Measurements from ENCODE around the gene JMJD1C. TPM values are rescaled to one million over a fixed set of nuclear protein-coding genes. Genes with fewer than 3 reads are reported as not detected.

The JMJD1C gene
- polyA plus RNA-seq, 3 donors from 2014 or later: 13.4 to 37.4 (median 16.0) TPM

DNA sequence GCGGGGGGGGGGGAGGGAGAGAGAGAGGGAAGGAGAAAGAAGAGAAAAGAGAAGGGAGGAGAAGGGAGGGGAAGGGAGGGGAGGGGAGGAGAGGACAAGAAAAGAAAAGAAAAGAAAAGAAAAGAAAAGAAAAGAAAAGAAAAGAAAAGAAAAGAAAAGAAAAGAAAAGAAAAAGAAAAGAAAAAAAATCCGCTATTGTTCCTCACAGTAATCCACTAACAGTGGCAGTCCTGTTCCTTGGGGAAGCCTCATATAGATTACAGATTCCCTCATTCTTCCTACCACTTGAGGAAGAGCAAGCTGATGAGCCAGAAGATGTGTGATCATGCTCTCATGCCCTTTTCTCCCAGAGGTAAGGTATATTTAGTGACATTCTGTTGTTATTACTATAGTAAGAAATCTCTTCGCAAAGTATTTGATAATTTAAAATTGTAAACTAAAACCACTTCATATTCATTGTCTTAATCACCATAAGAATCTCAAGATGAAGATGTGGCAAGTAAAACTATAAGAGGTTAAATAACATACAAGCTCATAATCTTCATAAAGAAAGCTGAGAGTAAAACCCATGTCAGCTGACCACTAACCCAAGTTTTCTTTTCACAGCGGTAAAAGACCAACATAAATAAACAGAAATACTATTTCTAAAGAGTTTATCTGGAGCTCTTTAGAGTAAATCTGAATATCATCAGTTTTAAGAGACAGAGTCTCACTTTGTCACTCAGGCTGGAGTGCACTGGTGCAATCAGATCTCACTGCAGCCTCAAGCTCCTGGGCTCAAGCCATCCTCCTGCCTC, 128.1 kb downstream of the JMJD1C start:
- no peak overlapping the region for H3K4me3 Mint-ChIP-seq
- H3K9me3 Mint-ChIP-seq: no peaks in the 10 kb centered on the region
- H3K4me1 Mint-ChIP-seq: peaks cover 2 to 13% of the 10 kb centered on the region in 2 donors
- no peak overlapping the region for H3K27ac Mint-ChIP-seq
- H3K27me3 Mint-ChIP-seq (ENCODE audit: low read depth in 3 of 3): peaks cover 0 to 2% (median 0%) of the 10 kb centered on the region in 3 donors
- no peak for DNase-seq
- peaks cover 0 to 4% (median 0%) of the 10 kb centered on the region in 3 donors for H3K36me3 Mint-ChIP-seq

DNA sequence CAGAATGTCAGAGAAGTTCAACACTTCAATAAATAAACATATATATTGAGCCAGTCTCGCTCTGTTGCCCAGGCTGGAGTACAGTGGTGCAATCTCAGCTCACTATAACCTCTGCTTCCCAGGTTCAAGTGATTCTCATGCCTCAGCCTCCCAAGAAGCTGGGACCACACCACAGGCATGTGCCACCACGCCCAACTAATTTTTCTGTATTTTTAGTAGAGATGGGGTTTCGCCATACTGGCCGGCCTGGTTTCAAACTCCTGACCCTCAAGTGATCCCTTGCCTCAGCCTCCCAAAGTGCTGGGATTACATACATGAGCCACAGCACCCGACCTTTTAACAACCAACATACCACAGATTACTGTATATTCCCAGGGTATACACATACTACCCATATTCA, 134.2 kb downstream of the JMJD1C start:
- Mint-ChIP-seq H3K27ac (peak overlapping the region in 1 of 6 donors; percentile 32), H3K4me3 (no peak overlapping the region), H3K36me3 (no peaks in the 10 kb centered on the region), H3K27me3 (ENCODE audit: low read depth in 3 of 3) (no peaks in the 10 kb centered on the region), H3K4me1 (no peaks in the 10 kb centered on the region), H3K9me3 (no peaks in the 10 kb centered on the region)
- DNase-seq: no peak

DNA sequence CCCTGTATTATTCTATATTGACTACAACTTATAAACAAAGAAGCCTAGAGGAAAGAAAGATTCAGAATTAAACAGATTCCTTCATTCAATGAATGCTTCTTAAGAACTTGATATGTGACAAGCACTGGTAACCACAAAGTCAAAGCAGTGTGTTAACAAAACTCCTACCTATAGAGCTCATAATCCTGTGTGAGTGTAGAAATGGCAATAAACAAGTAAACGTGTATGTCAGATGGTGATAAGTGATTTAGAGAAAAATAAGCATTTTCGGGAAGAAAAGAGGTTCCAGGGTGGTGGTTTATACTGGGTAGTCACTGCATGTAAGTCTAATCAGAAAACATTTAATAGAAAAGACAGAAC, 141.3 kb downstream of the JMJD1C start:
- H3K4me1 Mint-ChIP-seq: no peaks in the 10 kb centered on the region
- H3K4me3 Mint-ChIP-seq: no peak overlapping the region
- no peak overlapping the region for H3K27ac Mint-ChIP-seq
- no peaks in the 10 kb centered on the region for H3K27me3 Mint-ChIP-seq (ENCODE audit: low read depth in 3 of 3)
- no peaks in the 10 kb centered on the region for H3K9me3 Mint-ChIP-seq
- DNase-seq: no peak
- peaks cover 0 to under 1% (median 0%) of the 10 kb centered on the region in 3 donors for H3K36me3 Mint-ChIP-seq

DNA sequence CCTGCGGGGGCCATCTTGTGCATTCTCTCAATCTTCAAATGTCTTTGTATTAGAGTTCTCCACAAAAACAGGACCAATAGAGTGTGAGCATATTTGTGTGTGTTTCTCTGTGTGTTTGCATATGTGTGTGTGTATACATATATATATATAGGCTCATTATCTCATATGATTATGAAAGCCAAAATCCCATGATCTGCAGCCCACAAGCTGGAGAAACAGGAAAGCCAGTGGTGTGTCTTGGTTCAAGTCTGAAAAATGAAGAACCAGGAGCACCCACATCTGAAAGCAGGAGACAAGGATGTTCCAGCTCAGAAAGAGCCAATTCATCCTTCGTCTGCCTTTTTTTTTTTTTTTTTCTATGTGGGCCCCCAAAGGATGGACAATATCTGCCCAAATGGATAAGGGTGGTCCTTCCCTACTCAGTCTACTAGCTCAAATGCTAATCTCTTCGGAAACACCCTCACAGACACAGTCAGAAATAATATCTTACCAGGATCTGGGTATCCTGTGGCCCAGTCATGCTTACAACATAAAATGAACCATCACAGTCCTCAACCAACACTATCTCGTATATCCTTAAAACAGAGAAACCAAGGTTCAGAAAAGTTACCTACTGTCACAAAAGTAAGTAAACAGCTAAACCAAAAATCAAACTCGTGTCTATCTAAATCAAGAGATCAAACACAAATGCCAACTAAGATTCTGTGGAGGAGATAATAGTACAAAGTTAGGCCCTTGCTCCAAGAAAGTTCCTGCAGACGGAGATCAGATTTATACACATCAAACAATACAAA, 141.9 kb downstream of the JMJD1C start:
- no peak for DNase-seq
- no peak overlapping the region for H3K4me3 Mint-ChIP-seq
- no peaks in the 10 kb centered on the region for H3K4me1 Mint-ChIP-seq
- no peaks in the 10 kb centered on the region for H3K9me3 Mint-ChIP-seq
- H3K27me3 Mint-ChIP-seq (ENCODE audit: low read depth in 3 of 3): no peaks in the 10 kb centered on the region
- H3K27ac Mint-ChIP-seq: no peak overlapping the region
- H3K36me3 Mint-ChIP-seq: peaks cover 0 to 4% (median 0%) of the 10 kb centered on the region in 3 donors

DNA sequence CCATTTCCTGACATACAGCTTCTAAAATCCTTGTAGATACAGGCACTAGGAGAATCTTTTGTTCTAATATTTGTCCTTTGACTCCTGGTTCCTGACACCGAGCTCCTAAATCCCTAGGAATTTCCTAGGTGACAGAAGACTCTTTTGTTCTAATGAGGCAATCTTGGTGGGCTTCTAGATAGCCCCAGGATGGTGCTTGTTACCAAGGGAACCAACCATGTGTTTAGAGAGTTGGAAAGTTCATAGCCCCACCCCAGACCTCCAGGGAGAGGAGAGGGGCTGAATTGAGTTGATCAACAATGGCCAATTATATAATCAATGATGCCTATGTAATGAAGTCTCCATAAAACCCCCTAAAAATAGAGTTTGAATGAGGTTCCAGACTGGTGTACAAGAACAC, 145.1 kb downstream of the JMJD1C start:
- no peaks in the 10 kb centered on the region for H3K27me3 Mint-ChIP-seq (ENCODE audit: low read depth in 3 of 3)
- H3K4me1 Mint-ChIP-seq: no peaks in the 10 kb centered on the region
- no peak overlapping the region for H3K27ac Mint-ChIP-seq
- H3K36me3 Mint-ChIP-seq: peaks cover 0 to 8% (median 0%) of the 10 kb centered on the region in 3 donors
- no peak overlapping the region for H3K4me3 Mint-ChIP-seq
- H3K9me3 Mint-ChIP-seq: no peaks in the 10 kb centered on the region
- DNase-seq: no peak

DNA sequence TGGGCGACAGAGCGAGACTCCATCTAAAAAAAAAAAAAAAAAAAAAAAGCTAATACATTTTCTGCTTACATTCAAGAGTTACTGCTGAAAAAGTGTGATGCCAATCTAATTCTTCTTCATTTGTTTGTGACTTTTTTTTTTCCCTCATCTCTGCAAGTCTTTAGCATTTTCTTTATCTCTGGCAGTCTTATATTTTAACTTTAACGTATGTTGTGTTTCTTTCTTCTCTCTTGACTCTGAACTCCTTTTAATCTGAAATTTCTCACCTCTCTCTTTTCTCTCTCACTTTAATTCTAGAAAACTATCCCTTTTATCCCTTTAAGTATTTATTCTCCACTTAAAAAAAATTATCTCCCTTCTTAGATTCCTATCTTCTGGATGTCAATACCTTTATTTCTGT, 146.5 kb downstream of the JMJD1C start:
- Mint-ChIP-seq H3K36me3 (peaks cover 0 to 8% (median 0%) of the 10 kb centered on the region in 3 donors), H3K27ac (no peak overlapping the region), H3K27me3 (ENCODE audit: low read depth in 3 of 3) (no peaks in the 10 kb centered on the region), H3K4me1 (no peaks in the 10 kb centered on the region), H3K9me3 (no peaks in the 10 kb centered on the region), H3K4me3 (no peak overlapping the region)
- no peak for DNase-seq

DNA sequence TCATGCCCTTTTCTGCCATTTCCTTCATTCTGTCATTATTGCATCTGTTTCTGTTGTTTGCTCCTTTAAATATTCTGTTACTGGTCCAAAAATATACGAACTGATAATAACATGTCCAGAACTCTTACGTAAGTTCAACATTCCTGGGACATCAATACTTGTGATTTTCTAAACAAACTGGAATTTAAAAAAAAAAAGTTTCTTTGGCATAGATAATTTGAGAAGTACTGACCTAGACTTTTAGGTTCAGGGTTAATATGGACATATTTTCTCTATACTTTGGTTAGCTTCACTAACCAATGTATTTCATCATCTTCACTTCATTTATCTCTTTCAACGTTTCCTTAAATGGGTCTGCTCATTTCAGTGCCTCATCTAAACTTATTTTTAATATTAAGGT, 147.3 kb downstream of the JMJD1C start:
- Mint-ChIP-seq H3K4me3 (no peak overlapping the region), H3K27me3 (ENCODE audit: low read depth in 3 of 3) (no peaks in the 10 kb centered on the region), H3K4me1 (no peaks in the 10 kb centered on the region), H3K27ac (no peak overlapping the region), H3K9me3 (no peaks in the 10 kb centered on the region), H3K36me3 (peaks cover 0 to 13% (median 0%) of the 10 kb centered on the region in 3 donors)
- DNase-seq: no peak

DNA sequence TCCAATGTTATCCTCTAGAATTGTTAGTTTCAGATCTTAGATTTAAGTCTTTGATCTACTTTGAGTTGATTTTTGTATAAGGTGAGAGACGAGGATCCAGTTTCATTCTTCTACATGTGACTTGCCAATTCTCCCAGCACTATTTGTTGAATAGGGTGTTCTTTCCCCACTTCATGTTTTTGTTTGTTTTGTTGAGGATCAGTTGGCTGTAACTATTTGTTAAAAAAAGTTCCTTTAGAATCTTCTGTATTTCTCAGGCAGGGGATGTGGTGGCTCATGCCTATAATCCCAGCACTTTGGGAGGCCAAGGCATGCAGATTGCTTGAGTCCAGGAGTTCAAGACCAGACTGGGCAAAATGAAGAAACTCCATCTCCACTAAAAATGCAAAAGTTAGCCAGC, 151.8 kb downstream of the JMJD1C start:
- Mint-ChIP-seq H3K27me3 (ENCODE audit: low read depth in 3 of 3) (no peaks in the 10 kb centered on the region), H3K4me1 (no peaks in the 10 kb centered on the region), H3K4me3 (no peak overlapping the region), H3K9me3 (no peaks in the 10 kb centered on the region), H3K27ac (no peak overlapping the region), H3K36me3 (peaks cover 0 to 9% (median 0%) of the 10 kb centered on the region in 3 donors)
- DNase-seq: no peak

DNA sequence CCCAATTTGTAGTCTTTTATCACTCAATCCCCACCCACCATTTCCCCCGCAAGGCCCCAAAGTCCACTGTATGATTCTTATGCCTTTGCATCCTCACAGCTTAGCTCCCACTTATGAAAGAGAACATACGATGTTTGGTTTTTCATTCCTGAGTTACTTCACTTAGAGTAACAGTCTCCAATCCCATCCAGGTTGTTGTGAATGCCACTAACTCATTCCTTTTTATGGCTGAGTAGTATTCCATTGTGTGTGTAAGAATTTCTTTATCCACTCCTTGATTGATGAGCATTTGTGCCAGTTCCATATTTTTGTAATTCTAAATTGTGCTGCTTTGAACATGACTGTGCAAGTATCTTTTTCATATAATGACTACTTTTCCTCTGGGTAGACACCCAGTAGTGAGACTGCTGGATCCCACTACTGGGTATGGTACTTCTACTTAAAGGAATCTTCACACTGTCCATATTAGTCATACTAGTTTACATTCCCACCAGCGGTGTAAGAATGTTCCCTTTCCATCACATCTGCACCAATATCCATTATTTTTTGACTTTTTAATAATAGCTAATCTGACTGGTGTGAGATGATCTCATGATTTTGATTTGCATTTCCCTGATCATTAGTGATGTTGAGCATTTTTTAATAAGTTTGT, 152.6 kb downstream of the JMJD1C start:
- Mint-ChIP-seq H3K36me3 (peaks cover 0 to 5% (median 0%) of the 10 kb centered on the region in 3 donors), H3K27me3 (ENCODE audit: low read depth in 3 of 3) (no peaks in the 10 kb centered on the region), H3K4me3 (no peak overlapping the region), H3K27ac (no peak overlapping the region), H3K9me3 (no peaks in the 10 kb centered on the region), H3K4me1 (no peaks in the 10 kb centered on the region)
- no peak for DNase-seq

DNA sequence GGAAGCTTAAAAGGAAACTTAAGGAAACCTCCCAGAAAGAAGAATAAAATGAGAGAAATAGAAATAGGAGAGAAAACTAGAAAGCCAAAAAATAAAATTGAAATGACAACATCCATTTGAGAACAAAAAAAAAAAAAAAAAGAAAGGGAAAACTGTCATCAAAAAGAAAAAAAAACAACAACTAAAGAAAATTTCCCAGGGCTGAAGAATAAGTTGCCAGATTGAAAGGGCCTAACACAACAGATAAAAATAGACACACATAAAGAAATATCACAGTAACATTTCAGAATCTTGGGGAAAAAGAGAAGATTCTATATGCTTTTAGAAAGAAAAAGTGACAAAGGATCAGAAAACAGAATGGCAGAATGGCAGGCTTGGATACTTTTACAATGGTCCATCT, 157.1 kb downstream of the JMJD1C start:
- Mint-ChIP-seq H3K27me3 (ENCODE audit: low read depth in 3 of 3) (peaks cover 0 to 2% (median 2%) of the 10 kb centered on the region in 3 donors), H3K27ac (no peak overlapping the region), H3K4me1 (no peaks in the 10 kb centered on the region), H3K4me3 (no peak overlapping the region), H3K36me3 (peaks cover 0 to under 1% (median 0%) of the 10 kb centered on the region in 3 donors), H3K9me3 (no peaks in the 10 kb centered on the region)
- DNase-seq: no peak

DNA sequence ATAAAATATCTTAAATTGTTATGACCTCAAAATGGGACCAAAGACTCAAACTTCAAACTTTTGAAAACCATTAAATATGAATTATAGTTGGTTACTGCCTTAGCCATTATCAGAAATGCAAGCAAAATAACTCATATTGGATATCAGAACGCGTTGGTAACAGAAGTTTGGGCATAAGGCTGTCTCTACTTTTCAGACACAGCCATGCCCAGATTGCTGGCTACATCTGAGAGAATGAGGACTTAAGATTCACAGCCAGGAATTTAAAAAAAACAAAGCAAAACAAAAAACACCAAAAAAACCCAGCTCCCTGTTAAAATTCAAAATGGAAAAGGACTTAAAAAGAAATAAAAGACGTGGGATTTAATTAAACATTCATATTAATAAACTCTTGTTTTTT, 161.6 kb downstream of the JMJD1C start:
- Mint-ChIP-seq H3K4me1 (no peaks in the 10 kb centered on the region), H3K27me3 (ENCODE audit: low read depth in 3 of 3) (peaks cover 0 to 2% (median 2%) of the 10 kb centered on the region in 3 donors), H3K36me3 (no peaks in the 10 kb centered on the region), H3K4me3 (no peak overlapping the region), H3K9me3 (no peaks in the 10 kb centered on the region), H3K27ac (no peak overlapping the region)
- no peak for DNase-seq

DNA sequence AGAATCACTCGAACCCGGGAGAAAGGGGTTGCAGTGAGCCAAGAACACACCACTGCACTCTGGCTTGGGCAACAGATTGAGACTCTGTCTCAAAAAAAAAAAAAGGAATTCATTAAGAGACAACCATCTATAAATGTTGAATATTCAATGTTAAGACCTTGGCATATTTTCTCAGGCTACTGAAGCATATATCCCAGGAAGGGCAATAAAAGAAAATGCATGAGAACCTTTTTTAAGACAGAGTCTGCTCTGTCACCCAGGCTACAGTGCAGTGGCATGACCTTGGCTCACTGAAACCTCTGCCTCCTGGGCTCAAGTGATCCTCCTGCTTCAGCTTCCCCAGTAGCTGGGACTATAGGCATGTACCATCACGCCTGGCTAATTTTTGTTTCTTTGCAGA, 165.0 kb downstream of the JMJD1C start:
- Mint-ChIP-seq H3K27ac (no peak overlapping the region), H3K9me3 (no peaks in the 10 kb centered on the region), H3K36me3 (no peaks in the 10 kb centered on the region), H3K27me3 (ENCODE audit: low read depth in 3 of 3) (peaks cover 0 to 2% (median 2%) of the 10 kb centered on the region in 3 donors), H3K4me1 (no peaks in the 10 kb centered on the region), H3K4me3 (no peak overlapping the region)
- DNase-seq: no peak

DNA sequence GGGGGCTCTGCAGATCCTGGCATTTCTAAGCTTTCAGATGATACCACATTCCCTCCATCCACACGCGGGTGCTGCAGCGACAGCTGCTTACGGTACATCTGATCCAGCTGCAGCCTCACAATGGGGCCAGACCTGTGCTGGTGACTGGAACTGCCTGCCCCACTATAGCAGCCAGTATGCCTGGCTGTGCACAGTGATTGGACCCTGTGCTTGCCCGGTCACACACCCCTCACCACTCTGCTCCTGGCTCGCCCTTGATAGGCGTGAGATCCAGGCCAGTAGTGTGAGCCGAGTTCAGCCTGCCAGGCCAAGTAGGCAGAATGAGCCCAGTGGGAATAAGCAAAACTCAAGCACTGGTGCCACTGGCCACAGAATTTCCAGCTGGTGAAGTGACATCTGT, 167.8 kb downstream of the JMJD1C start:
- no peaks in the 10 kb centered on the region for H3K27me3 Mint-ChIP-seq (ENCODE audit: low read depth in 3 of 3)
- H3K4me3 Mint-ChIP-seq: no peak overlapping the region
- no peak overlapping the region for H3K27ac Mint-ChIP-seq
- no peaks in the 10 kb centered on the region for H3K9me3 Mint-ChIP-seq
- H3K4me1 Mint-ChIP-seq: no peaks in the 10 kb centered on the region
- no peak for DNase-seq
- no peaks in the 10 kb centered on the region for H3K36me3 Mint-ChIP-seq

DNA sequence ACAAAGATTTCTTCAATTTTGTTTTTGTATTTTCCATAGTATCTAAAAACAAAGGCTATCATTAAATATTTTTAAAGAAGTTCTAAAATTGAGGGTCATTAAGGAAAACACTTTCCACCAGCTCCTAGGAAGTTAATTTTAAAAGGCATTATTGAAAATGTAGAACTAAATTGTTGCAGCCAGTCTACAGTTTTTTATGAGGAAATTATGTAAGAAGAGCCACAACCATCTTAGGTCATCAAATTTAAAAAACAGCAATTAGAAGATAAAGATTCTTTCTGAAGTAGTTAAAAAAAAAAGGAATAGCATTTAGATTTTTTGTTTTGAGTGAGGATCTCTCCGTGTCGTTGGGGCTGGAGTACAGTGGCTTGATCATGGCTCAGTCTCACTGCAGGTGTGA, 171.0 kb downstream of the JMJD1C start:
- no peak overlapping the region for H3K4me3 Mint-ChIP-seq
- no peak for DNase-seq
- no peaks in the 10 kb centered on the region for H3K4me1 Mint-ChIP-seq
- H3K9me3 Mint-ChIP-seq: no peaks in the 10 kb centered on the region
- H3K36me3 Mint-ChIP-seq: no peaks in the 10 kb centered on the region
- H3K27ac Mint-ChIP-seq: no peak overlapping the region
- H3K27me3 Mint-ChIP-seq (ENCODE audit: low read depth in 3 of 3): no peaks in the 10 kb centered on the region

All from immature natural killer cell (primary cell).